ENCODE measurements around the gene HDAC11. TPM values are rescaled to one million over a fixed set of nuclear protein-coding genes. Genes with fewer than 3 reads are reported as not detected.

Gene HDAC11
- total RNA-seq, 2 experiments from 2014 or later: 4.5 to 4.6 TPM

- ChIA-PET POLR2A (interaction anchor here (1.1 kb wide), 1 partner anchor 9 kb away, joined by 7 read pairs; the partner anchor contains the start of gene HDAC11), CTCF (interaction anchor here (1.2 kb wide), 1 partner anchor 379 kb away, joined by 3 read pairs; no protein-coding TSS in a partner anchor)
- intact Hi-C loops (cut with DNase I, micrococcal nuclease): no loop called here
- no peak for TF ChIP-seq CTCF (IDR thresholded peaks at IDR 0.05)
- Mint-ChIP-seq H3K36me3 (ENCODE audit: low read depth) (no peaks in the 10 kb centered on the region), H3K9me3 (no peaks in the 10 kb centered on the region), H3K4me1 (ENCODE audit: low read depth) (no peaks in the 10 kb centered on the region), H3K27ac (no peak overlapping the region), H3K27me3 (no peaks in the 10 kb centered on the region), H3K4me3 (no peak overlapping the region)
- Histone ChIP-seq H3K36me3 (ENCODE audit: insufficient read depth, low read length) (no peaks in the 10 kb centered on the region), H3K27me3 (ENCODE audit: control insufficient read depth in 1 of 2, insufficient read depth in 2 of 2, low read length in 2 of 2) (no peaks in the 10 kb centered on the region), H3K4me3 (ENCODE audit: low read length) (no peak overlapping the region), H3K27ac (ENCODE audit: low read depth in 1 of 2, low read length in 2 of 2) (no peak overlapping the region), H3K9me3 (ENCODE audit: control insufficient read depth in 1 of 2, insufficient read depth in 1 of 2, low read length in 2 of 2) (no peaks in the 10 kb centered on the region), H3K4me1 (ENCODE audit: insufficient read depth, low read length) (no peaks in the 10 kb centered on the region)
- DNase-seq: no peak
- no peak for ATAC-seq (ENCODE audit: poor library complexity)
Measured at GRCh38 chr3:13470894-13471574, 9.1 kb upstream of the HDAC11 start.

DNA sequence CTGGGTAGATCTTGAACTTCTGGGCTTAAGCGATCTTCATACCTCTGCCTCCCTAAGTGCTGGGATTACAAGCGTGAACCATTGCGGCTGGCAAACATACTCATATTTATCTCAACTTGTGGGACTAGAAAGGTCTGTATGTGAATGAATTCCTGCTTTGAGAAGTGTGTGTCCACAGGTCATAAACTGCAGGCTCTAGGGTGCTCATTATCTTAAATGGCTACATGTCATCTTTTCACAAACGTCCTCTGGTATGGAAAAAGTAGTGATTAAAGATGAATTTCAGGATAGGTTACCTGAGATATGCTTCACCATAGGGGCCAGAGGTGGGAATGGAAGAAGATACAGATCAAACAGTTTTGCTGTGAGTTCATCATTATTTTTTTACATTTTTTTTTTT is 7.8 kb upstream of the HDAC11 start:
- no peak overlapping the region for H3K4me3 Mint-ChIP-seq
- Histone ChIP-seq H3K4me3 (ENCODE audit: low read length) (no peak overlapping the region), H3K36me3 (ENCODE audit: insufficient read depth, low read length) (no peaks in the 10 kb centered on the region), H3K4me1 (ENCODE audit: insufficient read depth, low read length) (no peaks in the 10 kb centered on the region), H3K27me3 (ENCODE audit: control insufficient read depth in 1 of 2, insufficient read depth in 2 of 2, low read length in 2 of 2) (no peaks in the 10 kb centered on the region), H3K27ac (ENCODE audit: low read depth in 1 of 2, low read length in 2 of 2) (no peak overlapping the region), H3K9me3 (ENCODE audit: control insufficient read depth in 1 of 2, insufficient read depth in 1 of 2, low read length in 2 of 2) (no peaks in the 10 kb centered on the region)
- H3K27me3 Mint-ChIP-seq: no peaks in the 10 kb centered on the region
- no peaks in the 10 kb centered on the region for H3K36me3 Mint-ChIP-seq (ENCODE audit: low read depth)
- no peak overlapping the region for H3K27ac Mint-ChIP-seq
- no peaks in the 10 kb centered on the region for H3K9me3 Mint-ChIP-seq
- TF ChIP-seq CTCF (IDR thresholded peaks at IDR 0.05): no peak
- POLR2A ChIA-PET: interaction anchor here (1.1 kb wide), 1 partner anchor 8 kb away, joined by 7 read pairs; the partner anchor contains the start of gene HDAC11
- CTCF ChIA-PET: no interaction called here
- DNase-seq (no peak), ATAC-seq (ENCODE audit: poor library complexity) (no peak)
- intact Hi-C loops (cut with DNase I, micrococcal nuclease): no loop called here
- no peaks in the 10 kb centered on the region for H3K4me1 Mint-ChIP-seq (ENCODE audit: low read depth)

DNA sequence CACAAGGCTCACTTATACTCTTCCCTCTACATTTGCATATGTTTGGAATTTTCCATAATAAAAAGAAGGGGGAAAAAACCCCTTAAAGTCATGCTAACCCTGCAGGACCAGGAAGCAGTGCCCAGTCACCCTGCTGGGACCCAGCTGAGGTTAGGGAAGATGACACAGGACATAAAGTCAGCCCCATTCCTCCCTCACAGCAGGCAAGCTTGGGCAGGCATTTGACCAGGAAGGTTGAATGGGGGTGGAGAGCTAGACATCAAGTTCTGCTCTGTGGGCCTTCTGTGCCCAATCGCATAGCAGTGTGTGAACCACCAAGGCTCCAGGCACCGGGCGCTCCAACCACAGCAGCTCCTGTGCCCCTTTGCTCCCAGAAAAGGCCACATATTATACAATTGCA is 7.1 kb upstream of the HDAC11 start:
- TF ChIP-seq CTCF (IDR thresholded peaks at IDR 0.05): no peak
- Histone ChIP-seq H3K4me3 (ENCODE audit: low read length) (no peak overlapping the region), H3K4me1 (ENCODE audit: insufficient read depth, low read length) (no peaks in the 10 kb centered on the region), H3K27ac (ENCODE audit: low read depth in 1 of 2, low read length in 2 of 2) (no peak overlapping the region), H3K27me3 (ENCODE audit: control insufficient read depth in 1 of 2, insufficient read depth in 2 of 2, low read length in 2 of 2) (no peaks in the 10 kb centered on the region), H3K36me3 (ENCODE audit: insufficient read depth, low read length) (no peaks in the 10 kb centered on the region), H3K9me3 (ENCODE audit: control insufficient read depth in 1 of 2, insufficient read depth in 1 of 2, low read length in 2 of 2) (no peaks in the 10 kb centered on the region)
- ChIA-PET CTCF (no interaction called here), POLR2A (interaction anchor here (0.6 kb wide), 1 partner anchor 207 kb away, joined by 3 read pairs; no protein-coding TSS in a partner anchor)
- Mint-ChIP-seq H3K36me3 (ENCODE audit: low read depth) (no peaks in the 10 kb centered on the region), H3K4me1 (ENCODE audit: low read depth) (no peaks in the 10 kb centered on the region), H3K9me3 (no peaks in the 10 kb centered on the region), H3K4me3 (no peak overlapping the region), H3K27me3 (no peaks in the 10 kb centered on the region), H3K27ac (no peak overlapping the region)
- ATAC-seq (ENCODE audit: poor library complexity): no peak
- intact Hi-C loops (cut with DNase I, micrococcal nuclease): no loop called here
- no peak for DNase-seq

Data from CD4-positive, alpha-beta T cell (primary cell).